Large intestine (tissue), 3 donors: Measurements from ENCODE around the gene LINC00305. TPM values are rescaled to one million over a fixed set of nuclear protein-coding genes. Genes with fewer than 3 reads are reported as not detected.

Experiments
- DNase-seq, 2 donors: peaks; one replicate each; pipeline versions ENCODE4 v3.0.0 to v3.0.0-alpha.2; 2013
- H3K27ac ChIP-seq: one replicate; pipeline ENCODE4 v1.5.1; 2013; ENCODE audit warnings: low read length
- H3K27me3 ChIP-seq: 2 replicates; pipeline ENCODE4 v1.6.1; 2013; ENCODE audit warnings: low read length; ENCODE audit not compliant: control insufficient read depth, insufficient read depth
- H3K36me3 ChIP-seq: 2 replicates; pipeline ENCODE4 v1.6.1; 2013; ENCODE audit warnings: low read length; ENCODE audit not compliant: control insufficient read depth, insufficient read depth
- H3K4me1 ChIP-seq: one replicate; pipeline ENCODE4 v1.6.1; 2013; ENCODE audit warnings: low read length; ENCODE audit not compliant: control insufficient read depth, insufficient read depth
- H3K4me3 ChIP-seq: one replicate; pipeline ENCODE4 v1.5.1; 2013; ENCODE audit warnings: low read length
- H3K9me3 ChIP-seq: one replicate; pipeline ENCODE4 v1.6.1; 2013; ENCODE audit warnings: mild to moderate bottlenecking, low read depth, low read length, moderate library complexity; ENCODE audit not compliant: control insufficient read depth
- whole genome bisulfite sequencing: methylation state at CpG from one replicate; pipeline ENCODE4 v1.1.5; 2013; ENCODE audit warnings: low lambda C conversion rate; ENCODE audit not compliant: insufficient coverage; 5-methylcytosine and 5-hydroxymethylcytosine counted together
- polyA plus RNA-seq: library from polyadenylated mRNA; unstranded; fragments of 120-200 nt; gene quantifications from one replicate; pipeline ENCODE4 v1.2.1, GENCODE V29; 2013

Gene LINC00305
- polyA plus RNA-seq, 1 donor = not detected

DNA sequence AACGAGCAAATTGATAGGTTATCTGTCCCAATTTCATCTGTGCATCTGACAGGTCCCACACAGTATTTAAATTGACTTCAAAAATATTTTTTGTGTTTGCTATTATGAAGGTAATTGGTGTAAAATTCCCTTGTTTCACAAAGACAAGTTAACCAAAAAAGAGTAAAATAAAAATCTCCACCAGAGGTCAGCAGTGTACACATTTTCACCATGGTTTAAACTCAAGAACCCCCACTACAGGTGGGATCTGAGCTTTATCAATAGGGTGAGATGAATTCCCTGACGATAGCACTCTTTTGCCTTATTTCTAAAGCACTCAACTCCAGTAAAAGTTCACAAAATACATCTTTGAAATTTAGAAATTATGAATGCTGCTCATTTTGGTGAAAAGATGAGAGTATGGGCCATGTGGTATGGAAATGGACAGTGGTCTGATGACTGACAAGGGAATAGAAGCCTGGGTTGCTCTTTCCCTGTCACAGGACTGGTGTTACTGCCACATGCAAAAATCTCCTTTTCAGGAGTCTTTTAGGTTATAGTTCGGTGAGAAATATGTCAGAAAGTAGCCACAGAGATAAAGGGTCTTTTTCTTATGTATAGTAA lies 111.0 kb downstream of the LINC00305 start:
- Histone ChIP-seq H3K4me3 (no peak overlapping the region), H3K27me3 (no peaks in the 10 kb centered on the region), H3K9me3 (peaks cover 4% of the 10 kb centered on the region), H3K27ac (no peak overlapping the region), H3K36me3 (no peaks in the 10 kb centered on the region), H3K4me1 (no peaks in the 10 kb centered on the region)
- 60% methylated on average over 1 of the region's 3 CpGs for WGBS
- peak in 1 of 2 donors; percentile 14 for DNase-seq

DNA sequence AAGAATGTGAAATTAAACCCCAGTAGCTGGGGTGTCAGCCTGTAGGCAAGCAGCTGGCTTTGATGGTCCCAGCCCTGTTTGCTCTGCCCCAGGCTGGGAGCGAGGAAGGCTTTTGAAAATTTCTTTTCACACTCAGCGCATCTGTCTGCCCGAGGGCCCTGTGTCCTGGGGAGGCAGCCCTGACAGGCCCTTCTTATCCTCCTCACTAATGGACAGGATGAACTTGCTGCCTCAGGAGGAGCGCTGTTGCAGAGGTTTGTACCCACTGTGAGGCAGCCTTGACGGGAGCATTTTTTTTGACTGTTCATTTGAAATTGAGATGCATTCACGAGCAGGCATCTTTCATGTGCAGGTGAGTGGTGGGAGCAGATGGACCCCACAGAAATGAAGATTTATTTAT lies 116.6 kb downstream of the LINC00305 start:
- H3K4me1 ChIP-seq = no peaks in the 10 kb centered on the region
- no peaks in the 10 kb centered on the region for H3K9me3 ChIP-seq
- H3K27me3 ChIP-seq = no peaks in the 10 kb centered on the region
- no peaks in the 10 kb centered on the region for H3K36me3 ChIP-seq
- no peak overlapping the region for H3K27ac ChIP-seq
- no peak overlapping the region for H3K4me3 ChIP-seq
- no CpG with 5 or more reads among the region's 6 CpGs for WGBS
- DNase-seq = no peak

DNA sequence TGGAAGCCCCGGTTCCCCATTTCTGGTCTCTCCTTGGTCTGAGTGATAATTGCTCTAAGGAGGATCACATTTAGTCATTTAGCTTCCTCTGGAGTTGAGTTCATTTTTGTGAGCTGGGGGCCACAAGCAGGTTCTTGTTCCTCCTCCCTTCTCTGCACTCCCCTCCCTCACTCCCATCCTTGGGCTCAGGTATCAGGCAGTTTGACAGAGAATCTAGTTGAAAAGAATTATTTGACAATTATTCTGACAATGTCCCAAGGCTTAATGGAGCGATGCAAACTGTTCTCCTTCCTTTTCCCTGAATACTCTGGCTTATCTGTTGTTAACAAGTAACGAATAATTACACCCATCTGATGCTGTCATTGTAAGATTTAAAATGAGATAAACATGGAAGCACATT lies 117.5 kb downstream of the LINC00305 start:
- Histone ChIP-seq H3K4me3 (no peak overlapping the region), H3K27ac (no peak overlapping the region), H3K4me1 (no peaks in the 10 kb centered on the region), H3K27me3 (no peaks in the 10 kb centered on the region), H3K36me3 (no peaks in the 10 kb centered on the region), H3K9me3 (no peaks in the 10 kb centered on the region)
- 50% methylated on average over 1 of the region's 3 CpGs for WGBS
- no peak for DNase-seq

Other genes starting within 250 kb of the LINC00305 start
- not detected for gene SERPINB10, start 241.1 kb downstream of the LINC00305 start, polyA plus RNA-seq
- 2.5 TPM for gene HMSD, start 199.8 kb downstream of the LINC00305 start, polyA plus RNA-seq
- gene SERPINB8, start 179.0 kb downstream of the LINC00305 start, polyA plus RNA-seq = 7.6 TPM